ENCODE measurements around the gene MYO18B.

GRCh38 chr22:25702040-25702439 is 39.9 kb upstream of the MYO18B start:
- TF ChIP-seq POLR2A (IDR thresholded peaks at IDR 0.05; ENCODE audit: borderline replicate concordance, extremely low read depth, insufficient read depth, insufficient read length) (no peak), FOSL1 (IDR thresholded peaks at IDR 0.05; ENCODE audit: low read depth) (no peak), ZBTB33 (IDR thresholded peaks at IDR 0.05; ENCODE audit: extremely low read depth, insufficient replicate concordance, low read length) (no peak), ZNF274 (IDR thresholded peaks at IDR 0.05; ENCODE audit: low read depth, low read length) (no peak), CEBPB (IDR thresholded peaks at IDR 0.05; ENCODE audit: low read depth) (no peak), ATF3 (IDR thresholded peaks at IDR 0.05) (no peak)
- TF ChIP-seq, protein P1, sequence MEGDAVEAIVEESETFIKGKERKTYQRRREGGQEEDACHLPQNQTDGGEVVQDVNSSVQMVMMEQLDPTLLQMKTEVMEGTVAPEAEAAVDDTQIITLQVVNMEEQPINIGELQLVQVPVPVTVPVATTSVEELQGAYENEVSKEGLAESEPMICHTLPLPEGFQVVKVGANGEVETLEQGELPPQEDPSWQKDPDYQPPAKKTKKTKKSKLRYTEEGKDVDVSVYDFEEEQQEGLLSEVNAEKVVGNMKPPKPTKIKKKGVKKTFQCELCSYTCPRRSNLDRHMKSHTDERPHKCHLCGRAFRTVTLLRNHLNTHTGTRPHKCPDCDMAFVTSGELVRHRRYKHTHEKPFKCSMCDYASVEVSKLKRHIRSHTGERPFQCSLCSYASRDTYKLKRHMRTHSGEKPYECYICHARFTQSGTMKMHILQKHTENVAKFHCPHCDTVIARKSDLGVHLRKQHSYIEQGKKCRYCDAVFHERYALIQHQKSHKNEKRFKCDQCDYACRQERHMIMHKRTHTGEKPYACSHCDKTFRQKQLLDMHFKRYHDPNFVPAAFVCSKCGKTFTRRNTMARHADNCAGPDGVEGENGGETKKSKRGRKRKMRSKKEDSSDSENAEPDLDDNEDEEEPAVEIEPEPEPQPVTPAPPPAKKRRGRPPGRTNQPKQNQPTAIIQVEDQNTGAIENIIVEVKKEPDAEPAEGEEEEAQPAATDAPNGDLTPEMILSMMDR (IDR thresholded peaks at IDR 0.05 in 2 of 3, conservative IDR thresholded peaks at IDR 0.05 in 1 of 3; ENCODE audit: borderline replicate concordance in 1 of 3, insufficient read depth in 1 of 3, low read depth in 2 of 3, low read length in 2 of 3) = peak; percentile 11 to 55 (median 40); a peak in 4 of 6 replicates
- TF ChIP-seq, protein P2, sequence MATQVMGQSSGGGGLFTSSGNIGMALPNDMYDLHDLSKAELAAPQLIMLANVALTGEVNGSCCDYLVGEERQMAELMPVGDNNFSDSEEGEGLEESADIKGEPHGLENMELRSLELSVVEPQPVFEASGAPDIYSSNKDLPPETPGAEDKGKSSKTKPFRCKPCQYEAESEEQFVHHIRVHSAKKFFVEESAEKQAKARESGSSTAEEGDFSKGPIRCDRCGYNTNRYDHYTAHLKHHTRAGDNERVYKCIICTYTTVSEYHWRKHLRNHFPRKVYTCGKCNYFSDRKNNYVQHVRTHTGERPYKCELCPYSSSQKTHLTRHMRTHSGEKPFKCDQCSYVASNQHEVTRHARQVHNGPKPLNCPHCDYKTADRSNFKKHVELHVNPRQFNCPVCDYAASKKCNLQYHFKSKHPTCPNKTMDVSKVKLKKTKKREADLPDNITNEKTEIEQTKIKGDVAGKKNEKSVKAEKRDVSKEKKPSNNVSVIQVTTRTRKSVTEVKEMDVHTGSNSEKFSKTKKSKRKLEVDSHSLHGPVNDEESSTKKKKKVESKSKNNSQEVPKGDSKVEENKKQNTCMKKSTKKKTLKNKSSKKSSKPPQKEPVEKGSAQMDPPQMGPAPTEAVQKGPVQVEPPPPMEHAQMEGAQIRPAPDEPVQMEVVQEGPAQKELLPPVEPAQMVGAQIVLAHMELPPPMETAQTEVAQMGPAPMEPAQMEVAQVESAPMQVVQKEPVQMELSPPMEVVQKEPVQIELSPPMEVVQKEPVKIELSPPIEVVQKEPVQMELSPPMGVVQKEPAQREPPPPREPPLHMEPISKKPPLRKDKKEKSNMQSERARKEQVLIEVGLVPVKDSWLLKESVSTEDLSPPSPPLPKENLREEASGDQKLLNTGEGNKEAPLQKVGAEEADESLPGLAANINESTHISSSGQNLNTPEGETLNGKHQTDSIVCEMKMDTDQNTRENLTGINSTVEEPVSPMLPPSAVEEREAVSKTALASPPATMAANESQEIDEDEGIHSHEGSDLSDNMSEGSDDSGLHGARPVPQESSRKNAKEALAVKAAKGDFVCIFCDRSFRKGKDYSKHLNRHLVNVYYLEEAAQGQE (IDR thresholded peaks at IDR 0.05; ENCODE audit: low read depth) = no peak
